Hippocampal formation (tissue), 2 donors: ENCODE measurements around the gene TMEM220.

Source experiments
- DNase-seq, 2 donors: peaks; one replicate each; lab custom pipeline; 2025; lab: John Stamatoyannopoulos, UW

Gene TMEM220

DNA sequence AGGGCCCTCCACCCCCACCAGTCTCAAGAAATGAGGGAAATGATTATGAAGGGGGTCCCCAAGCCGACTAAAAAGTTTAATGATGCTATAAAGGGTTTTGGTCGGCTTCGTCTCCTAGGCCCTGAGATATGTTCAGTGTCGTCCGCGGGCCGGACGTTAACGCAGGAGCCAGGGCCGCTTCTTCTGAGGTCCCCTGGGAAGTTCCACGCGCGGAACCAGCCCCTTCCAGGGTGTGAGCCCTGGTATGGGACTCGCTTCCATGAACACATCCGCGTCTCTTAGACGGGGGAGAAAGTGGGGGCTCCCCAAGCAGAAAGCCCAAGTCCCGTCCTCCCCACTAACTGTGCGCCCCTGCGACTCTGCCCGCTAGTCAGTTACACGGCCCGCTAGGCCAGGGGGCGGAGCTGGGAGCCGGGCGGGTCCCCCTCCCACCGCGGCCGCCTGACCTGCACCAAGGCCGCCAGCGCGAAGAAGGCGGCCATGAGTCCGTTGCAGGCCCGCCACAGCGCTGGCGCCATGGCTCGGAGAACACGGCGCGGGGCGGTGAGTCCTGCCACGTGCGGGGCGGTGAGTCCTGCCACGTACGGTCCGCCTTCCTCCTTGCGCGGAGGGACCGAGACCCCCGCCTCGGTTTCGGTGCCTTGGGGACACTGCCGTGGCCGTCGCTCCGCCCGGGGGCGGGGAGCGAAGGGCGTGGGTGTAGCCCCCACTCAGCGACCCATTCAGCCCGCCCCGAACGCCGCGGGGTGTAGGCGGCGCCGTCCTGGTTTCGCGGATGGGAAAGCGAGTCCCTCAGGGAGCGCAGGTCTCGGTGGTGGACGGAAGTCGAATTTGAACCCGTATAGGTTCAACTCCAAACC lies at the start of gene TMEM220:
Gene TMEM220, minus strand, starts transcription at position 690 of the 860 bp plus-strand sequence. Its CDS starts 172 bp downstream, at position 518.
- peak; percentile 43 to 67 for DNase-seq

DNA sequence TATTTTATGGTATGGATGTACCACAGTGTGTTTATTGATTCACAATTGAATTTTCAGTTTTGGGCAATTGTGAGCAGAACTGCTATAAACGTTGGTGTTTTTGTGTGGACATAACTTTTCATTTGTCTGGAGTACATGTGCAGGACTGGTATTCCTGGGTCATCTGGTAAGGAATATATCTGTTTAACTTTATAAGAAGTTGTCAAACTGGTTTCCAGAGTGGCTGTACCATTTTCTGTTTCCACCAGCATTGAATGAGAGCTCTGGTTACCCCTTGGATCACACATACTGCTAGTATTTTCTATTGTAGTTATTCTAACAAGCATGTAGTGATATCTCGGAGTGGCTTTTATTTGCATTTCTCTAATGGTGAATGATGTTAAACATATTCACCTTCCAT lies 49.8 kb upstream of the TMEM220 start:
- DNase-seq: no peak

DNA sequence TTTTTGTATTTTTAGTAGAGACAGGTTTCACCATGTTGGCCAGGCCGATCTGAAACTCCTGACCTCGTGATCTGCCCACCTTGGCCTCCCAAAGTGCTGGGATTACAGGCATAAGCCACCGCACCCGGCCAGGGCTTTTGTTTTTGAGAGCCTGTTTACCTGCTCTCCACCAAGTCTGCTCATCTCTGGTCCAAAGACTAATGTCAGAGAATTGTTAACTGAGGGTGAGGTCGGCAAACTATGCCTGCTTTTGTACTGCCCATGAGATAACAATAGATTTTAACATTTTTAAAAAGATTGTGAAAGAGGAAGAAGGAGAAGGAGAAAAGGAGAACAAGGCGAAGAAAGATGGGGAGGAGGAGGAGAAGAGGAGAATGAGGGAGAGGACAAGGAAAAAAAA lies 48.1 kb upstream of the TMEM220 start:
- no peak for DNase-seq

DNA sequence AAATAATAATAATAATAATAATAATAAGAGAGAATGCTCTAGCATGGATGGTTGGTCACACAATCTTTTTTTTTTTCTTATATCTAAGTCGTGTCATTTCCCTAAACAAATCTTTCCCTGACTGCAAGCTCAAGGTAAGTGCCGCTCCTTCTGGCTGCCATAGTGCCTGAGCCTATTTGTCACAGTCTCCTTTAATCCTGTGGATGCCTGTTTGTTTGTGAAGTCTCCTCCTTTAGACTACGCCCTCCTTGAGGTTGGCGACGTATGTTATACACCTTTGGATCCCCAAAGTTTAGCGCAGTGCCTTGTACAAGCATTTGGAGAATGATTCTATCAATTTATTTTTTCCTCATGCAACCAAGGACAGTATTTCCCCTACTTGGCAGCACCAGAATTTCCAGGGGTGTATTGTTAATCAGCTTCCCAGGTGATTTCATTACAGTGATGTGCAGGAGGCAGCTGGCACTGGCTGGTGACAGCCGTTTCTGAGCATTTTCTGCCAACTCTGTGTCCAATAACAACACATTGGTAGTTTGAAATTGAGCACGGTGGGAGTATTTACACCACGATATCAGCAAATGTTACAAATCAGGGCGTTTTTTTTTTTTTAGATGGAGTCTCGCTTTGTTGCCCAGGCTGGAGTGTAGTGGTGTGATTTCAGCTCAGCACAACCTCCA lies 47.4 kb upstream of the TMEM220 start:
- DNase-seq: no peak

DNA sequence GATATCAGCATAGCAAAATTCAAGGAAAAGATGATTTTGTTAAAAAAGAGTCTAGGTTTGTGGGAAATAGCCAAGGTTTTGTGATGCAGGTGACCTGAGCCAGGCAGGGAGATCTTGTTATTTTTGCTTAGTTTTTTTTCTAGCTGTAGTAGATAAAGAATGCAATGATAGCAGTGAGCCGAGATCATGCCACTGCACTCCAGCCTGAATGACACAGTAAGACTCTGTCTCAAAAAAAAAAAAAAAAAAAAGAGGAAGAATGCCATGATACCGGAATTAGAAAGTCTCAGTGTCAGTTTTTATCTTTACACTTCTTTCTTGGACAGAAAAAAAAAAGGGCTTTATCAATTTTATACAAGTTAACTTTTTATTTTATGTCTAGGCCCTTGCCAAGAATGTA lies 46.6 kb upstream of the TMEM220 start:
- no peak for DNase-seq

DNA sequence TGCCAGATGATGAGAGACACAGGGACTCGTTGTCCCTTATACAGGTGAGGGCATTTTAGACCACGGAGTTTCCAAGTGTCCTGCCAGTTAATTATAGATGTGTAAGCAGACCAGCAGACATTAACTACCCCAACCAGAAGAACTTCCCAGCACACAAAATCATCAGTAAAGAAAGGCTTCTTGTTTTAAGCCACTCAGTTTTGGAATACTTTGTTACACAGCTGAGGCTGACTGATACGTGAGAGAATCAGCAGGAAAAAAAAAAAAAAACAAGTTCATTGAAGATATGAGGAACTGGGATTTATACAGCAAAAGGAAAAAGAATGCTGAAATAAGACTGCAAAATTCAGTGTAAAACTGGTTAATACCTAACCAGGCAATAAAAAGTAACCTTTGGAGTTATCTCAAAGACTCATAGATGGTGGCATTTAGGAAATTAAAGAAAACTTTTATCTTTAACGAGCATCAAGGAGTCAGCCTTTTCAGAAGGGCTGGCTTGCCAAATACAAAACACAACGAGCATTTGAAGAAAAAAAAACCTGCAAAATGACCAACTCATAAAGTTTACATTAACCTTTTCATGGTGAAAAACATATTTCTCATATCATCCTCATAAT lies 46.0 kb upstream of the TMEM220 start:
- no peak for DNase-seq

DNA sequence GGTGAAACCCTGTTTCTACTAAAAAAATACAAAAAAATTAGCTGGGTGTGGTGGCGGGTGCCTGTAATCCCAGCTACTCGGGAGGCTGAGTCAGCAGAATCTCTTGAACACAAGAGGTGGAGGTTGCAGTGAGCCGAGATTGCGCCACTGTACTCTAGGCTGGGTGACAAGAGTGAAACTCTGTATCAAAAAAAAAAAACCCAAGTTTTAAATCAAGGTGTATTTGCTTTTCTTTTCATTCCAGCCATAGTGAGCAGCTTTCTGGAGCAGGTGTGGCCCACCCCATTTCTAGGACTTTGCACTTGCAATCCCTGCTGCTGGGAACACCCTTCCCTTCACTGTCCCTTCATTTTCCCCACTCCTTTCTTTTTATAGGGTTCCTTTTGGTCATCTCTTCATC lies 45.2 kb upstream of the TMEM220 start:
- DNase-seq: no peak

DNA sequence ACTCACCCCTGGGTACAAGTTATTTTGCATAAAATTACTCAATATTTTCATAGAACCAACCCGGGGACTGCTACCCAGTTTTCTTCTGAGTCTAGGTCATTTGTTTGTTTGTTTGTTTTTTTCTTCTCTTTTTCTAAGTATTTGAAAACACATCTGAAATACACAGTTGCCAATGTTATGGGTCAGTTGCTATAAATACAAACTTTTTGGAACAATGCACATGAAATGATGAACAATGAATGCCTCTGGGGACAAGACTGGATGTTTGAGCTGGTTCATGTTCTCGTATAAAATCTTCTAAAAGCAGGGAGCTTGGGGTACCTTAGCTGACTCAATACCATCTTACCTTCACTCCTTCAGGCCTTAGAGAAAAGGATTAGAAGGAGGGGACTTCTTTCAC lies 43.6 kb upstream of the TMEM220 start:
- DNase-seq: no peak

DNA sequence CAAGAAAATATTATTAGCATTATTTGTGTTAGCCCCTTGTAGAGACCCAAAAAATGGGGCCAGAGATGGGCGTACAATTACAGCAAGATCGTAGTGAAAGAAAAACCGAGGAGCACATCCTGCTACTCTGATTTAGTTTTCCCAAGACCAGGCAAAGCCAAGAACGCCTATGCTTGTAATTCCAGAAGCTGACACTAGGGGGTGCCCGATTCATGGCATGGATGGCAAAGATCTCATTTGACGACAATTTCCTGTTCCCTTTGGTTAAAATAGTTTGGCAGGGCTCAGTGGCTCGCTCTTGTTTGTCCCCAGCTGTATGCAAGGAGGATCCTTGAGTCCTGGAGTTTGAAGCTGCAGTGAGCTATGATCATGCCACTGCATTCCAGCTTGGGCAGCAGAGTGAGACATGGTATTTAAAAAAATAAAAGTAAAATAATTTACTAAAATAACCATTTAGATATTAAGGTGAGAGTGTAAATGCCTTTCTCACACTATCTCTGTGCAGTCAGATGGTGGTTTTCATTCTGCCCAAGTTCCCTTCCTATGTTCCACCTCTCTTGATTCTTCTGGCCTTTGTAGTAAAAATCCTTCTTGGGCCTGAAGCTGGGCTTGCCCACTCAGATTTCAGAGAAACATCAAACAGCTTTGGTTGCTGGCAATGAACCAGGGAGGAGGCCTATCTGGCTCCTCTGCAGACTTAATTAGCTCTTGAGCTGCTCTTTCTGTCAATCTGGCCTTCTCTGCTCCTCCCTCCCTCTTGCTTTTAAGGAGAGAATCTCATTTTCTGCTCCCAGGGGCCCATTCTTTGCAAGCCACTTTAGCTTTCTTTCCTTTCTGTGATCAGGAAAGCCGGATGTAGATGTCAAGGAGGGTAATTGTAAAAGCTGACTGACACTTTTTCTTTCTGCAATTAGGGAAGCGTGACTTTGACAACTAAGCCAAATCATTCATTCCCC lies 42.9 kb upstream of the TMEM220 start:
- no peak for DNase-seq

DNA sequence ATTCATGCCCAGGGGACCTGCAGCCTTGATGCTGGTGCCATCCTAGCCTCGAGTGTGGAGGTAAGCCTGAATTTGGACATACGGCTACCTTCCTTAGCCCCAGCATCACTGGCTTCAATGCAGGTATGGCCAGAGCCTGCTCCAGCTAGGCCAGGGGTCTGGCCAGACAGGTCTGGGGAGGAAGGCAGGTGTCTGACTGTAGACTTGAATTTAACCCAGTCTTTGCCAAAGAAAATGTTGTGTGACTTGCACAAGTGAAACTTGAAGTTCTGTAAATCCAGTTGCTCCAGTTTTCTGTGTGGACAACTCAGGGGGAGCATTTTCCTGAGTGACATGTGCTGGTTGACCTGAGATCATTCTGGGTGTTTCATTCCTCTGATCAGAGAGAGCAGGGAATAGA lies 41.3 kb upstream of the TMEM220 start:
- DNase-seq: no peak

DNA sequence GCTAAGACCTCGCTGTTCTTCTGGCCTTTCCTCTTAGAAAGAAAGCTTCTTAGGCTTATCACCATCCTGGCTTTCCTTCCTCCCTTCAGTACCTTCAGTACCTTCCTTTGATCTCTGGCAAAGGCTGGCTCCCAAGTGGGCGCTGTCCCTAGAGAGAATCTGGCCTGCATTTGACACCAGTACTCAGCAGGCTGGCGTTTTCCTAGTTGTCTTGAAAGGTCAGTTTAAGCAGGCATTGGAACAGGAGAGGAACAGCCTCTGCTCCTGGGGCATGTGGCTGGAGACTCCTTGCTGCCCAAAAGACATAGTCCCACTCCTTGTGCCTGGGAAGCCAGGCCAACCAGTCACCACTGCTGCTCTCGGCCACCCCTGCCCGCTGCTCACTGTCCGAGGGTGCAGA lies 40.0 kb upstream of the TMEM220 start:
- DNase-seq: no peak

DNA sequence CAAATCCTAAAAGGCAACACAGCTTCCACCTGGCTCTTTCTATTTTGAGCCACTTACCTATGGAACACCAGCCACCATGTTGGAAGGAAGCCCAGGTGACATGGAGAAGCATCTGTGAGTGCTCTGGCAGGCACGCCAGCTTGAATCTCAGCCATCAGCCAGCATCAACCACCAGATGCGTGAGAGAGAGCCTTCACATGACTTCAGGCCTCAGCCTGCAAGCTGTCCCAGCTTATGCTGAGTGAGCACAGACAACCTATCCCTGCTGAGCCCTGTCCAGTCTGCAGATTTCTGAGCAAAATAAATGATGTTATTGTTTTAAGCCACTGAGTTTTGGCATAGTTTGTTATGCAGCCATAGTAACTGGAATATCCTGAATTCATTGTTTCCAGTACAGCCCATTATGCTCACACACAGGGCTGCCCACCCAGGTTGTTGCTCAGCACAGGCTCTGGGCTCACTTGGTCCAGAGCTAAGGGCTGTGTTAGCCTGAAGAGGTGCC lies 39.0 kb upstream of the TMEM220 start:
- DNase-seq: peak; percentile 33 to 42

DNA sequence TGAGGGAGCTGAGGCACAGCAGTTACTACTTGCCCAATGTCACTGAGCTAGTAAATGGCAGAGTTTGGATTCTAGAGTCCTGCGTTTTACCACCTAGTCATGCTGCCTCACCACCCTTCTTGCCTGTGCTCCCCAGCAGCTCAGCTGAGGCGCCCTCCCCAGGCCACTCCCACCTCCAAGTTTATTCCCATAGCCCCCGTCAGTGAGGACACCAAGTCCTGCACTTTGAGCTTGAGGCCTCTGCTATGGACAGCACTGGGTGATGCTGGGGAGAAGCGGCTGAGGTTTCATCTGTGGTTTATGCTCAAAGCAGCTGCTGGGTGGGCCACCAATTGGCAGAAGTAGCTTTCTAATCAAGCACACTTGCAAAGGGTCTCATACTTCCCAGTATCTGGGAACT lies 37.4 kb upstream of the TMEM220 start:
- no peak for DNase-seq

DNA sequence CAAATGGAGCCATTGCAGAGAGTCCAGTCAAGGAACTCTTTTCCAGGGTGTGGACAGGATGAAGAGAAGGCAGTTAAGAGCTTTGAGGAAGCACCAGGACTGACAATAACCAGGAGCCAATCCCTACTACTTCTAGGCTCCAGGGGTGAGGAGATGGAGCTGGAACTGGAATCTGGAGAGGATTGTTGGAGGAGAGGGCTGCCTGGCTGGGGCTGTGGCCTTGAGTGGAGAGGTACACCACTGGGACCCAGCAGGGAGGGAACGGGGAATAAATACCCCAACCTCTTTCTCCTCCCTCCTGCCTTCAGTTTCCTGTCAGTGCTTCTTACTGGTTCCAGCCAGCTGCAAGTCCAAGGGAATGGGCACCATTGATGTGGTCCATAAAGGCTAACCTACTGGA lies 32.2 kb upstream of the TMEM220 start:
- DNase-seq: no peak

DNA sequence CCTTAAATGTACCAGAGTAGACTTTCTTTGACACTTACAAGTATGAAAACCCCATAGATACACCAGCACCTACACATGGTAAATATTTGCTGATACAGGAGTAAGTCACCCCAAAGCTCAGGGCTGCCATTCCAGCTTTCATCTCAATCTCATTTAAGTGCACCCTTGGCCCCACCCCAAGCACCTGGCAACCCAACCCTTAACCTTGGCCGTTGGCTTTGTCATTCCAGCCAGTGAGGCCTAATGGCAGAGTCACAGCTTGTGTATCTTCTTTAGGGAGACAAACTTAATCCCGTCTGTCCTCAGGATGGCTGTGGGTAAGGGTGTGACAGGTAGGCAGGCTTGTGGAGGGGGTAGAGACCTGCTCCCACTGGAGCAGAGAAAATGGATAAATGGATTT lies 31.5 kb upstream of the TMEM220 start:
- DNase-seq: no peak

DNA sequence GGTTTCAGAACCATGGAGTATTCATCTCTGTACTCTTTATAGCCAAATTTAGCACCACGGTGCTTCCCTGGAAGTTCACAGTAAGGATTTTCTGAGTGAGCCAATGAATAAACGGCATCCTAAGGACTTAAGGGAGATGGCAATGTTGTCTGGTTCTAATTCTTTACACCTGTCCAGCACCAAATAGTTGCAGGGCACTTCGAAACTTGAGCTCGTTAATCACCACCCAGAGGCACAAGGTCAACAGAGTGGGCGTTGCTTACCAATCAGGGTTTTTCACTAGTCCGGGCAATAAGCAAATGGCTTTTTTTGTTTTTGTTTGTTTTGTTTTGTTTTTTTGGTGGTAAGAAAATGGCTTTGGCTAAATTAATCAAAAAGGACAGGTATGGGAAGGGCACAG lies 28.2 kb upstream of the TMEM220 start:
- DNase-seq: no peak

DNA sequence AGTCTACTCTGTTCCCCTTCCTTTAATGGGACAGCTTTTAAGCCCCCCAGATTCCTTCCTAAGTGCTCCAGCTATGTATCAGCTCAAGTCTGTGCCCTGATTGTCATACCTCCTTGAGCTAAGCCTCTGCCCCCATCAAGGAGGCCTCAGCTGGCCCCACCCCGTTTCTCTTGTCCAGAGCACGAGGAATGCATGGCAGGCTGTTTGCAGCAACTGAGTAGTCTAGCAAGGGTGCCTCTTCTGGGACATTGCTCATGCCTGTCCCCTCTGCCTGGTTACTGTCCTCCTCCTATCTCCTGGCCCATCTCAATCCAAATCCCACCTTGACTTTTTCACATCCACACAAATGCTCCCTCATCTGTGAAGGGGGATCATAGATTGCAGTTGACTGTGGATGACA lies 27.8 kb upstream of the TMEM220 start:
- DNase-seq: no peak

DNA sequence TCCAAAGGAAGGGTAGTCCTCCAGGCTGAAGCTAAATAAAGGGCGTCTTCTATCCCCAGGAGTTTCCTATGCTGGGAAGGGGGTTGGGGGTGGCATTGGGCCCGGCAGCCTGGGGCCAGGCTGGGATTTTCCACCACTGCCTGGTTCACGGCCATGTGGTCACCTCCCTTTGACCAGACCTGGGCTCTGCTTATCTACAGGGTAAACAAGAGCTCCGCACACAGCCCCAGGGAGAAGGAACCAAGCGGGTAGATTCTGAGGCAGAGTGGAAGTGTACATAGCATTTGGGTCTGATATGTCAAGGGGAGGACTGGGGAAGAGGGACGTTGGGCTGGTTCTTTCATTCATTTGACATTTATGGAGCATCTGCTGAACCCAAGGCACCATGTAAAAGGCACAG lies 27.2 kb upstream of the TMEM220 start:
- DNase-seq: no peak

DNA sequence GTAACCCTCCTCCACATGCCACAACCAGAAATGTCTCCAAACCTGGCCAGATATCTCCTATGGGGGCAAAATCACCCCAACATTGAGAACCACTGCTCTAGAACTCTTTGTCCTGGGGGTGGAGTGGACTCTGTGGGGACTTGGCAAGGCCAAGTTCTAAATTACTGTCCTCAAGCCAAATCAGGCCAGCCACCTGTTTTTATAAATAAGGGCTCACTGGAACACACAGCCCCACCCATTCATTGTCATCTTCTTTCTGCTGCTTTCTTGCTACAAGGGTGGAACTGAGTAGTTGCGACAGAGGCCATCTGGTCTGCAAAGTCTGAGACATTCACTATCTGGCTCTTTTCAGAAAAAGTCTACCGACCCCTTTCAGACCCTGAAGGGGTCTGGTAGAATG lies 26.8 kb upstream of the TMEM220 start:
- no peak for DNase-seq

DNA sequence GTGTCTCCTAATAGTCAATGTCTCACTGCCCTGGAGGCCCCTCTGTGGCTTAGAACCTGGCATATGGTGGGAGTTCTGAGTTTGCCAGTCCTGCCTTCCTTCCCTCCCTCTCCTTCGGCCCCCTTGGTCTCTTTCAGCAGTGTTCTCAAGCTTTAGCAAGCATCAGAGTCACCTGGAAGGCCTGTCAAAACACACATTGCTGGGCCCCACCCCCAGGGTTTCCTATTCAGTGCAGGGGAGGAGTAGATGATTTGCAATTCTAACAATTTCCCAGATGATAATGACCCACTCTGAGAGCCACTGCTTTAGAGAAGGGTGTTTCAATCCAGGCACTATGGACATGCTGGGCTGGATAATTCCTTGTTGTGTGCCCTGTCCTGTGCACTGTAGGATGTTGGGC lies 26.4 kb upstream of the TMEM220 start:
- no peak for DNase-seq

DNA sequence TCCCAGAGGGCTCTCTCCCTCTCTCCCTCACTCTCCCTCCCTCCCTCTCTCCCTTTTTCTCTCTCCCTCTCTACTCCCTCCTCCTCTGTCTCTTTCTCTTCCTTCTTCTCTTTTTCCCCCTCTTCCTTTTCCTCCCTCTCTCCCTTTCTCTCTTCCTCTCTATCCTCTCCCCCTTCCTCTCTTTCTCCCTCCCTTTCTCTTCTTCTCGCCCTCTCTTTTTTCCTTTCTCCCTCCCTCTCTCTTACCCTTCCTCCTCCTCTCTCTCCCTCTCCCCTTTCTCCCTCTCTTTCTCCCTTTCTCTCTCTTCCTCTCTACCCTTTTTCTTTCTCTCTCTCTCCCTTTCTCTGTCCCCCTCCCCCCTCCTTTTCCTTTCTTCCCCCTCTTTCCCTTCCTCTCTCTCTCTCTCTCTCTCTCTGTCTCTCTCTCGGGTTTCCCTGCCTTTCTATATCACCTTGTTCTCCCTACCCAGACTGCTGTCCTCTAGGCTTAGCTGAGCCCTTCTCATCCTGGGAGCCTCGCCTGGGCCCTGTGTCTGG lies 25.8 kb upstream of the TMEM220 start:
- DNase-seq: no peak
